Measurements from ENCODE around the gene FAM120B.

DNA sequence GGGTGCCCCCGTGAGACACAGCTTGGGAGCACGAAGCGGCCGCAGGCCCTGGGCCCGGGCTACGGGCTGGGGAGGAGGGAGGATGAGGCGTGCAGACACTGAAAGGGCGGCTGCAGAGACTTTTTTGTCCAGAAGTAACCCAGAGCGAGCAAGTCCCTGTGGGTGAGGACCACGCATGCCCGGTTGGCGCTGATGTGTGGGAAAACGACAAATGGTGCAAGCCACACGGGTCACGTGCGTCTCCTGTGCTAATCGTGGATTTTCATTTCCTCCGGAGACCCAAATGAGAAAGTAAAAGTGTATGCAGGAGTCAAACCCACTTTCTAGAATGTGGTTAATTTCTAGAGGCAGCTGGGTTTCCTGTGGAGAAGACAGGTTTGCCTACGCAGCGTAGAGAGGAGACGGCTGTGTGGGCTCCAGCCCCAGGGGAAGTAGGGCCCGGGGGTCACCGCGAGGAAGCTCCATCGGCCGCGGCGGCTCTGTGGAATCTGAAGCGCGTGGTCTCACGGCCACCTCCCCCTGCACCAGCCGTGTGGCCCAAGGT is 34.7 kb upstream of the FAM120B start:
- TF ChIP-seq ZNF8 (CRISPR knock-in tag; IDR thresholded peaks at IDR 0.05) (no peak), ESRRG (CRISPR knock-in tag; IDR thresholded peaks at IDR 0.05) (no peak), OSR1 (CRISPR knock-in tag; IDR thresholded peaks at IDR 0.05) (no peak), ZFP30 (CRISPR knock-in tag; IDR thresholded peaks at IDR 0.05) (no peak), ARNTL (CRISPR knock-in tag; IDR thresholded peaks at IDR 0.05; ENCODE audit: borderline replicate concordance, low read depth) (no peak), CSDC2 (CRISPR knock-in tag; IDR thresholded peaks at IDR 0.05) (no peak), RARB (CRISPR knock-in tag; IDR thresholded peaks at IDR 0.05) (no peak)
- TF ChIP-seq, protein P1, sequence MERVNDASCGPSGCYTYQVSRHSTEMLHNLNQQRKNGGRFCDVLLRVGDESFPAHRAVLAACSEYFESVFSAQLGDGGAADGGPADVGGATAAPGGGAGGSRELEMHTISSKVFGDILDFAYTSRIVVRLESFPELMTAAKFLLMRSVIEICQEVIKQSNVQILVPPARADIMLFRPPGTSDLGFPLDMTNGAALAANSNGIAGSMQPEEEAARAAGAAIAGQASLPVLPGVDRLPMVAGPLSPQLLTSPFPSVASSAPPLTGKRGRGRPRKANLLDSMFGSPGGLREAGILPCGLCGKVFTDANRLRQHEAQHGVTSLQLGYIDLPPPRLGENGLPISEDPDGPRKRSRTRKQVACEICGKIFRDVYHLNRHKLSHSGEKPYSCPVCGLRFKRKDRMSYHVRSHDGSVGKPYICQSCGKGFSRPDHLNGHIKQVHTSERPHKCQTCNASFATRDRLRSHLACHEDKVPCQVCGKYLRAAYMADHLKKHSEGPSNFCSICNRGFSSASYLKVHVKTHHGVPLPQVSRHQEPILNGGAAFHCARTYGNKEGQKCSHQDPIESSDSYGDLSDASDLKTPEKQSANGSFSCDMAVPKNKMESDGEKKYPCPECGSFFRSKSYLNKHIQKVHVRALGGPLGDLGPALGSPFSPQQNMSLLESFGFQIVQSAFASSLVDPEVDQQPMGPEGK (CRISPR knock-in tag; IDR thresholded peaks at IDR 0.05; ENCODE audit: borderline replicate concordance): no peak
- TF ChIP-seq, protein P2, sequence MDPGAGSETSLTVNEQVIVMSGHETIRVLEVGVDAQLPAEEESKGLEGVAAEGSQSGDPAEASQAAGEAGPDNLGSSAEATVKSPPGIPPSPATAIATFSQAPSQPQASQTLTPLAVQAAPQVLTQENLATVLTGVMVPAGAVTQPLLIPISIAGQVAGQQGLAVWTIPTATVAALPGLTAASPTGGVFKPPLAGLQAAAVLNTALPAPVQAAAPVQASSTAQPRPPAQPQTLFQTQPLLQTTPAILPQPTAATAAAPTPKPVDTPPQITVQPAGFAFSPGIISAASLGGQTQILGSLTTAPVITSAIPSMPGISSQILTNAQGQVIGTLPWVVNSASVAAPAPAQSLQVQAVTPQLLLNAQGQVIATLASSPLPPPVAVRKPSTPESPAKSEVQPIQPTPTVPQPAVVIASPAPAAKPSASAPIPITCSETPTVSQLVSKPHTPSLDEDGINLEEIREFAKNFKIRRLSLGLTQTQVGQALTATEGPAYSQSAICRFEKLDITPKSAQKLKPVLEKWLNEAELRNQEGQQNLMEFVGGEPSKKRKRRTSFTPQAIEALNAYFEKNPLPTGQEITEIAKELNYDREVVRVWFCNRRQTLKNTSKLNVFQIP (CRISPR knock-in tag; IDR thresholded peaks at IDR 0.05; ENCODE audit: borderline replicate concordance, low read depth): no peak
